ENCODE measurements around the gene TMEM221. TPM values are rescaled to one million over a fixed set of nuclear protein-coding genes. Genes with fewer than 3 reads are reported as not detected.

Gene TMEM221
- total RNA-seq, 1 donor from 2014 or later: 0.57 TPM

GRCh38 chr19:17402982-17403855 lies 45.2 kb downstream of the TMEM221 start:
- Mint-ChIP-seq H3K9me3 (ENCODE audit: low read depth) (no peaks in the 10 kb centered on the region), H3K4me3 (ENCODE audit: unreplicated experiment) (no peak overlapping the region), H3K36me3 (ENCODE audit: low read depth) (no peaks in the 10 kb centered on the region), H3K4me1 (ENCODE audit: low read depth) (peaks cover 14% of the 10 kb centered on the region), H3K27ac (ENCODE audit: unreplicated experiment) (no peak overlapping the region), H3K27me3 (ENCODE audit: low read depth) (peaks cover 3% of the 10 kb centered on the region)
- TF ChIP-seq, protein P1, sequence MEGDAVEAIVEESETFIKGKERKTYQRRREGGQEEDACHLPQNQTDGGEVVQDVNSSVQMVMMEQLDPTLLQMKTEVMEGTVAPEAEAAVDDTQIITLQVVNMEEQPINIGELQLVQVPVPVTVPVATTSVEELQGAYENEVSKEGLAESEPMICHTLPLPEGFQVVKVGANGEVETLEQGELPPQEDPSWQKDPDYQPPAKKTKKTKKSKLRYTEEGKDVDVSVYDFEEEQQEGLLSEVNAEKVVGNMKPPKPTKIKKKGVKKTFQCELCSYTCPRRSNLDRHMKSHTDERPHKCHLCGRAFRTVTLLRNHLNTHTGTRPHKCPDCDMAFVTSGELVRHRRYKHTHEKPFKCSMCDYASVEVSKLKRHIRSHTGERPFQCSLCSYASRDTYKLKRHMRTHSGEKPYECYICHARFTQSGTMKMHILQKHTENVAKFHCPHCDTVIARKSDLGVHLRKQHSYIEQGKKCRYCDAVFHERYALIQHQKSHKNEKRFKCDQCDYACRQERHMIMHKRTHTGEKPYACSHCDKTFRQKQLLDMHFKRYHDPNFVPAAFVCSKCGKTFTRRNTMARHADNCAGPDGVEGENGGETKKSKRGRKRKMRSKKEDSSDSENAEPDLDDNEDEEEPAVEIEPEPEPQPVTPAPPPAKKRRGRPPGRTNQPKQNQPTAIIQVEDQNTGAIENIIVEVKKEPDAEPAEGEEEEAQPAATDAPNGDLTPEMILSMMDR (IDR thresholded peaks at IDR 0.05): no peak
- DNase-seq (ENCODE audit: low spot score): no peak

- Mint-ChIP-seq H3K27ac (ENCODE audit: unreplicated experiment) (no peak overlapping the region), H3K4me1 (ENCODE audit: low read depth) (peaks cover 8% of the 10 kb centered on the region), H3K36me3 (ENCODE audit: low read depth) (no peaks in the 10 kb centered on the region), H3K9me3 (ENCODE audit: low read depth) (no peaks in the 10 kb centered on the region), H3K4me3 (ENCODE audit: unreplicated experiment) (no peak overlapping the region), H3K27me3 (ENCODE audit: low read depth) (peaks cover 3% of the 10 kb centered on the region)
- TF ChIP-seq, protein P1 (IDR thresholded peaks at IDR 0.05): no peak
- DNase-seq (ENCODE audit: low spot score): no peak
These were observed 46.8 kb downstream of the TMEM221 start for GRCh38 chr19:17401628-17402027.

DNA sequence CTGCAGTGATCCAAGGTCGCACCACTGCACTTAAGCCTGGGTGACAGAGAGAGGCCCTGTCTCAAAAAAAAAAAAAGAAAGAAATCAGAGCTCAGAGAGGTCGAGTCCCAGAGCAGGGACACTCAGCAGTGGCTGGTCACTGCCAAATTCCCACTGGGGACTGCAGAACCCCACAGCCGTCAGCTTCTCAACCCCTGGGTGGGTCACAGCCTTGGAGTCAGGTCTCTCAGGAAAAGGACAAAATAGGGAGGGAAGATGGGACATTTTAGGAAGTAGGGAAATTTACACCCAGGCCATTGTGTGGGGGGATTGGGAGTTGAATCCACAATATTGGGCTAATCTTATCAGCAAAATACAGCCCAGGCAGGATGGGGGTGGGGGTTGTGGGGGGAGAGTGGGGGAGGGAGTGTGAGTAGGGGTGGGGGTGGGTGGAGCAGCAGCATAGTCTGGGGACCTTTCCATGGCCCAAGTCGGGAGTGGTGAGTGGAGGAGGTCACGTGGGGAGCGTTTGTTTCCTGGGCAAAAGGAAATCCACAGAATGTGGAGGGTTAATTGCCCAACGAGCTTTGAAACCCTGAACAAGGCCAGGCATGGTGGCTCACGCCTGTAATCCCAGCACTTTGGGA lies 49.5 kb downstream of the TMEM221 start:
- TF ChIP-seq, protein P1 (IDR thresholded peaks at IDR 0.05): no peak
- Mint-ChIP-seq H3K9me3 (ENCODE audit: low read depth) (no peaks in the 10 kb centered on the region), H3K27ac (ENCODE audit: unreplicated experiment) (no peak overlapping the region), H3K36me3 (ENCODE audit: low read depth) (no peaks in the 10 kb centered on the region), H3K27me3 (ENCODE audit: low read depth) (peaks cover 3% of the 10 kb centered on the region), H3K4me1 (ENCODE audit: low read depth) (no peaks in the 10 kb centered on the region), H3K4me3 (ENCODE audit: unreplicated experiment) (no peak overlapping the region)
- no peak for DNase-seq (ENCODE audit: low spot score)

- Mint-ChIP-seq H3K27me3 (ENCODE audit: low read depth) (no peaks in the 10 kb centered on the region), H3K4me1 (ENCODE audit: low read depth) (peaks cover 10% of the 10 kb centered on the region), H3K36me3 (ENCODE audit: low read depth) (no peaks in the 10 kb centered on the region), H3K4me3 (ENCODE audit: unreplicated experiment) (peak overlapping the region; percentile 31), H3K9me3 (ENCODE audit: low read depth) (no peaks in the 10 kb centered on the region), H3K27ac (ENCODE audit: unreplicated experiment) (no peak overlapping the region)
- no peak for DNase-seq (ENCODE audit: low spot score)
- TF ChIP-seq, protein P1 (IDR thresholded peaks at IDR 0.05): peak; percentile 77
These were observed 53.5 kb downstream of the TMEM221 start for GRCh38 chr19:17394891-17395415.

DNA sequence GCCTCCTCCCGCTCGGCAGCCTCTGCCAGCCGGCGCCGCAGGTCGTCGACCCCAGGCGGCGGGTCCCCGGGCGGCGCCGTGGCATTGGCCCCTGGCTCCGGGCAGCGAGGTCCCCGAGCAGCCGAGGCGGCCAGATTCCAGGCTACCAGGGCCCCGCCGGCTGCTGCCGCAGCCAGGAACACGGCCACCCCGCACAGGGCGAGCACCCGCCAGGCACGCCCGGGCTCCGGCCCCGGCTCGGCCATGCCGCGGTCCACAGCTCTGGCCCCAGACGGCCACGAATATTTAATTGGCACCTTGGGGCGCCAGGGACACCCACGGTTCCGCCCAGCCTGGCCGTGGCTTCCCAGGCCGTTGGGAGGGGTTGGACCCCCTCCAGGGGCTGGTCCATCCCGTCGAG lies 54.6 kb downstream of the TMEM221 start, which contains the start of gene CCDC194:
Gene CCDC194 (minus strand): TSS at position 283 of the 400 bp plus-strand sequence. CDS start 38 bp downstream, at position 245.
- H3K36me3 Mint-ChIP-seq (ENCODE audit: low read depth): no peaks in the 10 kb centered on the region
- no peak for DNase-seq (ENCODE audit: low spot score)
- TF ChIP-seq, protein P1 (IDR thresholded peaks at IDR 0.05): no peak
- peaks cover 3% of the 10 kb centered on the region for H3K9me3 Mint-ChIP-seq (ENCODE audit: low read depth)
- H3K27me3 Mint-ChIP-seq (ENCODE audit: low read depth): no peaks in the 10 kb centered on the region
- peaks cover 10% of the 10 kb centered on the region for H3K4me1 Mint-ChIP-seq (ENCODE audit: low read depth)
- no peak within 1 kb of the TSS for H3K27ac Mint-ChIP-seq (ENCODE audit: unreplicated experiment)
- no peak within 1 kb of the TSS for H3K4me3 Mint-ChIP-seq (ENCODE audit: unreplicated experiment)
